K562 (cell line): ENCODE measurements around the gene SBK3. TPM values are rescaled to one million over a fixed set of nuclear protein-coding genes. Genes with fewer than 3 reads are reported as not detected.

ENCODE experiments used
- BRCA1 ChIP-seq, 2 experiments: fragments of 450-650 bp in 1 of 2; sonication (generic) in 1 of 2; formaldehyde crosslinking in 1 of 2; IDR thresholded peaks; 2 replicates each; pipeline versions ENCODE4 v1.5.0 to v1.6.1; 2017 to 2020; ENCODE audit warnings: mild to moderate bottlenecking in 1 of 2, missing genetic modification reagents in 1 of 2
- COPS2 ChIP-seq: fragments of 450-650 bp; conservative IDR thresholded peaks from 2 replicates; pipeline ENCODE4 v1.6.1; 2016; ENCODE audit warnings: mild to moderate bottlenecking, moderate library complexity
- GTF2A2 ChIP-seq: IDR thresholded peaks from 2 replicates; pipeline ENCODE4 v1.6.1; 2016; ENCODE audit warnings: mild to moderate bottlenecking, missing genetic modification characterization, missing compliant biosample characterization
- RBM34 ChIP-seq: fragments of 200-400 bp; formaldehyde crosslinking; IDR thresholded peaks from 2 replicates; pipeline ENCODE4 v1.6.1; 2018; ENCODE audit warnings: low read length, borderline replicate concordance; ENCODE audit not compliant: insufficient read depth
- SRSF7 ChIP-seq: fragments of 200-400 bp; formaldehyde crosslinking; optimal IDR thresholded peaks from 2 replicates; pipeline ENCODE3; 2017; ENCODE audit warnings: mild to moderate bottlenecking, low read depth, low read length
- TBP ChIP-seq: optimal IDR thresholded peaks from 2 replicates; pipeline ENCODE3; 2011; ENCODE audit warnings: low read depth, low read length, improper control_type of control experiment
- ZNF124 ChIP-seq: sonication (generic); formaldehyde crosslinking; IDR thresholded peaks from 2 replicates; pipeline ENCODE4 v1.8.1; 2022; ENCODE audit warnings: missing genetic modification reagents
- polyA plus RNA-seq, 8 experiments: library from polyadenylated mRNA; depleted of rRNA in 4 of 8; stranded (reverse) in 5 of 8; unstranded in 3 of 8; fragments of >200 nt; fragmentation: Nextera tagmentation in 2 of 8; fragmentation: Illumina TruSeq in 1 of 8; extraction: Ambion mirVana in 2 of 8; extraction: Trizol in 1 of 8; gene quantifications; 2 replicates each; pipeline versions ENCODE4 v1.2.1 to v1.2.3, GENCODE V29; 2011 to 2014; ENCODE audit warnings: inconsistent platforms in 1 of 8, missing spikeins in 1 of 8
- total RNA-seq, 7 experiments: library from RNA; depleted of rRNA in 6 of 7; stranded (reverse); fragments of >200 nt in 6 of 7; fragmentation: Illumina TruSeq in 2 of 7; extraction: Trizol in 2 of 7; gene quantifications; 2 replicates each; pipeline versions ENCODE4 v1.2.1 to v1.2.3, GENCODE V29; 2011 to 2021; ENCODE audit warnings: low replicate concordance in 1 of 7
- TF ChIP-seq, protein P1 (sequence below): fragments of 450-650 bp; IDR thresholded peaks from 2 replicates; pipeline ENCODE4 v1.6.1; 2017; ENCODE audit warnings: antibody characterized with exemption, mild to moderate bottlenecking
- TF ChIP-seq, protein P2 (sequence below): fragments of 250-450 bp; sonication (Bioruptor Pico); IDR thresholded peaks from 2 replicates; pipeline ENCODE4 v1.4.0; 2020; ENCODE audit warnings: mild to moderate bottlenecking
- TF ChIP-seq, protein P3 (sequence below): sonication (generic); formaldehyde crosslinking; IDR thresholded peaks from 2 replicates; pipeline ENCODE4 v1.8.0; 2022; ENCODE audit warnings: mild to moderate bottlenecking, missing genetic modification reagents
- TF ChIP-seq, protein P4 (sequence below): IDR thresholded peaks from 2 replicates; pipeline ENCODE4 v1.6.1; 2014; ENCODE audit warnings: antibody characterized with exemption

The SBK3 gene
- total and polyA plus RNA-seq, 9 of the 15 experiments (the other 6 are each of a cell fraction or from before 2014, with no cell fraction given), result 0.11 to 0.43 (median 0.13) TPM; not detected in 6

DNA sequence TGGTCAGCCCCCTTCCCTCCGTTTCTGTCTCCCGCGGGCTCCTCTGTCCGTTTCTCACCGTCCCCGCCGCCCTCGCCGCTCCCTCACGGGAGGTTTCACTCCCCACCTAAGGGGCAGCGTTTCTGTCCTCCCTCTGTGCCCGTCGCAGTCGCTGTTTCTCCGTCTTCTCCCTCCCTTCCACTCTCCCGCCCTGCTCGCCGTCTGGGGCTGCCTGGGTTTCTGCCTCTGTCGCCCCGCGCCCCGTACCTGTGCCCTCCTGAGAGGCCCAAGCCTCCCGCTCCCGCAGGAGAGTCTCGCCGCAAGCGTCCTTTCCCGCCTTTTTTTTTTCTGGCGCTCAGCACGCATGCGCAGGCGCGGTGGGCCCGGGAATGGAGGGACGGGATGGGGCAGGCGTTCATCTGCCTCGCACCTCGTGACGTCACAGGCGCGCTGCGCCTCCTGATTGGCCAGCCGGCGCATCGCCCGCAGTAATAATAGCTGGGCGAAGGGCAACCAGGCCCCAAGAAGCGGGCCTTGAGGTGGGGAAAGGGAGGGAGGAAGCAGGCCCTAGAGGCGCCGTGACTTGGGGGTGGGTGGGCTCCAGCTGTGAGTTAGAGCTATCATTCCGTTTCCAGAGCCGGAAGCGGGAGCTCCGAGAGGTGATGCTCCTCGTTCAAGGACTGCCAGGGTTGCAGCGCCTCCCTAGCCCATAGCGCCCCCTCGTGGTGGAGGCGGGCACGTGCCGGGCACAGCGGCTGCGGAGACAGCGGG, 41.7 kb downstream of the SBK3 start (continued):
- TF ChIP-seq, protein P1, sequence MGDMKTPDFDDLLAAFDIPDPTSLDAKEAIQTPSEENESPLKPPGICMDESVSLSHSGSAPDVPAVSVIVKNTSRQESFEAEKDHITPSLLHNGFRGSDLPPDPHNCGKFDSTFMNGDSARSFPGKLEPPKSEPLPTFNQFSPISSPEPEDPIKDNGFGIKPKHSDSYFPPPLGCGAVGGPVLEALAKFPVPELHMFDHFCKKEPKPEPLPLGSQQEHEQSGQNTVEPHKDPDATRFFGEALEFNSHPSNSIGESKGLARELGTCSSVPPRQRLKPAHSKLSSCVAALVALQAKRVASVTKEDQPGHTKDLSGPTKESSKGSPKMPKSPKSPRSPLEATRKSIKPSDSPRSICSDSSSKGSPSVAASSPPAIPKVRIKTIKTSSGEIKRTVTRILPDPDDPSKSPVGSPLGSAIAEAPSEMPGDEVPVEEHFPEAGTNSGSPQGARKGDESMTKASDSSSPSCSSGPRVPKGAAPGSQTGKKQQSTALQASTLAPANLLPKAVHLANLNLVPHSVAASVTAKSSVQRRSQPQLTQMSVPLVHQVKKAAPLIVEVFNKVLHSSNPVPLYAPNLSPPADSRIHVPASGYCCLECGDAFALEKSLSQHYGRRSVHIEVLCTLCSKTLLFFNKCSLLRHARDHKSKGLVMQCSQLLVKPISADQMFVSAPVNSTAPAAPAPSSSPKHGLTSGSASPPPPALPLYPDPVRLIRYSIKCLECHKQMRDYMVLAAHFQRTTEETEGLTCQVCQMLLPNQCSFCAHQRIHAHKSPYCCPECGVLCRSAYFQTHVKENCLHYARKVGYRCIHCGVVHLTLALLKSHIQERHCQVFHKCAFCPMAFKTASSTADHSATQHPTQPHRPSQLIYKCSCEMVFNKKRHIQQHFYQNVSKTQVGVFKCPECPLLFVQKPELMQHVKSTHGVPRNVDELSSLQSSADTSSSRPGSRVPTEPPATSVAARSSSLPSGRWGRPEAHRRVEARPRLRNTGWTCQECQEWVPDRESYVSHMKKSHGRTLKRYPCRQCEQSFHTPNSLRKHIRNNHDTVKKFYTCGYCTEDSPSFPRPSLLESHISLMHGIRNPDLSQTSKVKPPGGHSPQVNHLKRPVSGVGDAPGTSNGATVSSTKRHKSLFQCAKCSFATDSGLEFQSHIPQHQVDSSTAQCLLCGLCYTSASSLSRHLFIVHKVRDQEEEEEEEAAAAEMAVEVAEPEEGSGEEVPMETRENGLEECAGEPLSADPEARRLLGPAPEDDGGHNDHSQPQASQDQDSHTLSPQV, result peak; percentile 71
- no peak for TF ChIP-seq GTF2A2
- TF ChIP-seq, protein P2, sequence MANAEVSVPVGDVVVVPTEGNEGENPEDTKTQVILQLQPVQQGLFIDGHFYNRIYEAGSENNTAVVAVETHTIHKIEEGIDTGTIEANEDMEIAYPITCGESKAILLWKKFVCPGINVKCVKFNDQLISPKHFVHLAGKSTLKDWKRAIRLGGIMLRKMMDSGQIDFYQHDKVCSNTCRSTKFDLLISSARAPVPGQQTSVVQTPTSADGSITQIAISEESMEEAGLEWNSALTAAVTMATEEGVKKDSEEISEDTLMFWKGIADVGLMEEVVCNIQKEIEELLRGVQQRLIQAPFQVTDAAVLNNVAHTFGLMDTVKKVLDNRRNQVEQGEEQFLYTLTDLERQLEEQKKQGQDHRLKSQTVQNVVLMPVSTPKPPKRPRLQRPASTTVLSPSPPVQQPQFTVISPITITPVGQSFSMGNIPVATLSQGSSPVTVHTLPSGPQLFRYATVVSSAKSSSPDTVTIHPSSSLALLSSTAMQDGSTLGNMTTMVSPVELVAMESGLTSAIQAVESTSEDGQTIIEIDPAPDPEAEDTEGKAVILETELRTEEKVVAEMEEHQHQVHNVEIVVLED (CRISPR knock-in tag), result no peak
- TF ChIP-seq, protein P3, sequence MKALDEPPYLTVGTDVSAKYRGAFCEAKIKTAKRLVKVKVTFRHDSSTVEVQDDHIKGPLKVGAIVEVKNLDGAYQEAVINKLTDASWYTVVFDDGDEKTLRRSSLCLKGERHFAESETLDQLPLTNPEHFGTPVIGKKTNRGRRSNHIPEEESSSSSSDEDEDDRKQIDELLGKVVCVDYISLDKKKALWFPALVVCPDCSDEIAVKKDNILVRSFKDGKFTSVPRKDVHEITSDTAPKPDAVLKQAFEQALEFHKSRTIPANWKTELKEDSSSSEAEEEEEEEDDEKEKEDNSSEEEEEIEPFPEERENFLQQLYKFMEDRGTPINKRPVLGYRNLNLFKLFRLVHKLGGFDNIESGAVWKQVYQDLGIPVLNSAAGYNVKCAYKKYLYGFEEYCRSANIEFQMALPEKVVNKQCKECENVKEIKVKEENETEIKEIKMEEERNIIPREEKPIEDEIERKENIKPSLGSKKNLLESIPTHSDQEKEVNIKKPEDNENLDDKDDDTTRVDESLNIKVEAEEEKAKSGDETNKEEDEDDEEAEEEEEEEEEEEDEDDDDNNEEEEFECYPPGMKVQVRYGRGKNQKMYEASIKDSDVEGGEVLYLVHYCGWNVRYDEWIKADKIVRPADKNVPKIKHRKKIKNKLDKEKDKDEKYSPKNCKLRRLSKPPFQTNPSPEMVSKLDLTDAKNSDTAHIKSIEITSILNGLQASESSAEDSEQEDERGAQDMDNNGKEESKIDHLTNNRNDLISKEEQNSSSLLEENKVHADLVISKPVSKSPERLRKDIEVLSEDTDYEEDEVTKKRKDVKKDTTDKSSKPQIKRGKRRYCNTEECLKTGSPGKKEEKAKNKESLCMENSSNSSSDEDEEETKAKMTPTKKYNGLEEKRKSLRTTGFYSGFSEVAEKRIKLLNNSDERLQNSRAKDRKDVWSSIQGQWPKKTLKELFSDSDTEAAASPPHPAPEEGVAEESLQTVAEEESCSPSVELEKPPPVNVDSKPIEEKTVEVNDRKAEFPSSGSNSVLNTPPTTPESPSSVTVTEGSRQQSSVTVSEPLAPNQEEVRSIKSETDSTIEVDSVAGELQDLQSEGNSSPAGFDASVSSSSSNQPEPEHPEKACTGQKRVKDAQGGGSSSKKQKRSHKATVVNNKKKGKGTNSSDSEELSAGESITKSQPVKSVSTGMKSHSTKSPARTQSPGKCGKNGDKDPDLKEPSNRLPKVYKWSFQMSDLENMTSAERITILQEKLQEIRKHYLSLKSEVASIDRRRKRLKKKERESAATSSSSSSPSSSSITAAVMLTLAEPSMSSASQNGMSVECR (CRISPR knock-in tag), result peak; percentile 97
- TF ChIP-seq RBM34, result no peak
- TF ChIP-seq COPS2, result no peak
- no peak for TF ChIP-seq BRCA1 (IDR thresholded peaks at IDR 0.05)
- no peak; the same call in 1 of the 2 replicates for TF ChIP-seq BRCA1 (CRISPR knock-in tag; IDR thresholded peaks at IDR 0.05)
- no peak for TF ChIP-seq SRSF7
- TF ChIP-seq ZNF124 (CRISPR knock-in tag), result peak; percentile 95
- TF ChIP-seq, protein P4, sequence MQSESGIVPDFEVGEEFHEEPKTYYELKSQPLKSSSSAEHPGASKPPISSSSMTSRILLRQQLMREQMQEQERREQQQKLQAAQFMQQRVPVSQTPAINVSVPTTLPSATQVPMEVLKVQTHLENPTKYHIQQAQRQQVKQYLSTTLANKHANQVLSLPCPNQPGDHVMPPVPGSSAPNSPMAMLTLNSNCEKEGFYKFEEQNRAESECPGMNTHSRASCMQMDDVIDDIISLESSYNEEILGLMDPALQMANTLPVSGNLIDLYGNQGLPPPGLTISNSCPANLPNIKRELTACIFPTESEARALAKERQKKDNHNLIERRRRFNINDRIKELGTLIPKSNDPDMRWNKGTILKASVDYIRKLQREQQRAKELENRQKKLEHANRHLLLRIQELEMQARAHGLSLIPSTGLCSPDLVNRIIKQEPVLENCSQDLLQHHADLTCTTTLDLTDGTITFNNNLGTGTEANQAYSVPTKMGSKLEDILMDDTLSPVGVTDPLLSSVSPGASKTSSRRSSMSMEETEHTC, result no peak
- TF ChIP-seq TBP, result no peak
